HCT116 (cell line): ENCODE measurements around the gene FSD2. TPM values are rescaled to one million over a fixed set of nuclear protein-coding genes. Genes with fewer than 3 reads are reported as not detected.
"Not testable (repeated sequence)": the region's sequence is repeated elsewhere in the genome, so short reads cannot be mapped to it uniquely, and the experiment has no call there.

ENCODE experiments used
- ATAC-seq: fragments of 200-7000 bp; cut with Tn5 transposase; 2 replicates; pipeline ENCODE4 v1.9.1; 2020; ENCODE audit warnings: mild to moderate bottlenecking, moderate library complexity
- BruUV-seq: library from RNA; stranded (reverse); fragments of 400-500 nt; replicated peaks from 2 replicates; lab custom pipeline; 2021; lab: Mats Ljungman, UMichigan
- CTCF ChIA-PET: fragments of 300-600 bp; sonication (Branson Sonifier 250); formaldehyde crosslinking; loops from one replicate; lab custom pipeline; 2021; ENCODE audit warnings: antibody characterized with exemption; lab: Charles Lee
- POLR2A ChIA-PET: fragments of 300-600, 350-600 bp; sonication (Branson Sonifier 250); formaldehyde crosslinking; loops from one replicate; lab custom pipeline; 2021; ENCODE audit warnings: antibody characterized with exemption; lab: Charles Lee
- RAD21 ChIA-PET, 2 experiments: fragments of 300-600 bp; sonication (Branson Sonifier 250); formaldehyde crosslinking; loops; one replicate each; lab custom pipeline; 2023; ENCODE audit warnings: low total read pairs in 2 of 2; ENCODE audit not compliant: uncharacterized antibody in 2 of 2, unreplicated experiment in 2 of 2, low non-redundant PET in 1 of 2; lab: Charles Lee
- DNase-seq: peaks from one replicate; pipeline ENCODE4 v3.0.0-alpha.2; 2010; ENCODE audit warnings: low read depth, low spot score
- H2AFZ ChIP-seq: fragments of 200-600 bp; shearing (Covaris generic), sonication (generic); 2 replicates; pipeline ENCODE4 v1.6.1; 2017; ENCODE audit warnings: low read depth, mixed run types, mixed read lengths, antibody characterized with exemption, low read length; ENCODE audit not compliant: poor library complexity, severe bottlenecking
- H3K27ac ChIP-seq: 2 replicates; pipeline ENCODE4 v1.5.1; 2012; ENCODE audit warnings: low read depth, low read length
- H3K27me3 ChIP-seq: fragments of 200-600 bp; sonication (generic); 2 replicates; pipeline ENCODE4 v1.6.1; 2016; ENCODE audit warnings: mixed run types, low read length, mixed read lengths; ENCODE audit not compliant: insufficient read depth
- H3K36me3 ChIP-seq, 2 experiments: fragments of 200-500 bp in 1 of 2; fragments of 200-600 bp in 1 of 2; sonication (Bioruptor generic) in 1 of 2; sonication (generic) in 1 of 2; 2 replicates each; pipeline versions ENCODE4 v1.5.1 to v1.6.1; 2014 to 2016; ENCODE audit warnings: low read length in 2 of 2, inconsistent platforms in 1 of 2, mixed read lengths in 1 of 2, mixed run types in 1 of 2; ENCODE audit not compliant: insufficient read depth in 2 of 2, control insufficient read depth in 1 of 2
- H3K4me1 ChIP-seq, 2 experiments: fragments of 200-600 bp in 1 of 2; sonication (generic) in 1 of 2; 2 replicates each; pipeline versions ENCODE4 v1.5.1 to v1.6.1; 2012 to 2017; ENCODE audit warnings: low read length in 2 of 2, inconsistent platforms in 1 of 2, mild to moderate bottlenecking in 1 of 2, mixed read lengths in 1 of 2, mixed run types in 1 of 2, moderate library complexity in 1 of 2; ENCODE audit not compliant: insufficient read depth in 2 of 2, control insufficient read depth in 1 of 2
- H3K4me2 ChIP-seq: fragments of 200-600 bp; sonication (generic); 2 replicates; pipeline ENCODE4 v1.6.1; 2017; ENCODE audit warnings: mixed run types, low read length, mixed read lengths
- H3K4me3 ChIP-seq, 2 experiments: fragments of 200-600 bp in 1 of 2; sonication (generic) in 1 of 2; replicated peaks in 1 of 2; 2 replicates each; pipeline ENCODE4 v1.5.1; 2011 to 2016; ENCODE audit warnings: low read length in 2 of 2, control low read depth in 1 of 2, low read depth in 1 of 2, mild to moderate bottlenecking in 1 of 2, mixed read lengths in 1 of 2, mixed run types in 1 of 2
- H3K79me2 ChIP-seq: fragments of 200-600 bp; sonication (generic); 2 replicates; pipeline ENCODE4 v1.6.1; 2017; ENCODE audit warnings: mild to moderate bottlenecking, mixed run types, low read length, moderate library complexity, mixed read lengths; ENCODE audit not compliant: insufficient read depth
- H3K9ac ChIP-seq: fragments of 200-600 bp; sonication (generic); 2 replicates; pipeline ENCODE4 v1.6.1; 2016; ENCODE audit warnings: low read length, mixed read lengths
- H3K9me2 ChIP-seq: fragments of 200-600 bp; sonication (generic), shearing (Covaris generic); 2 replicates; pipeline ENCODE4 v1.6.1; 2017; ENCODE audit warnings: mixed run types, mild to moderate bottlenecking, moderate library complexity; ENCODE audit not compliant: insufficient read depth
- H3K9me3 ChIP-seq, 2 experiments: fragments of 200-500 bp in 1 of 2; fragments of 200-600 bp in 1 of 2; sonication (Bioruptor generic) in 1 of 2; sonication (generic) in 1 of 2; 2 replicates each; pipeline ENCODE4 v1.6.1; 2014 to 2017; ENCODE audit warnings: low read length in 2 of 2, mixed read lengths in 2 of 2, inconsistent platforms in 1 of 2, low read depth in 1 of 2, mild to moderate bottlenecking in 1 of 2, mixed run types in 1 of 2, moderate library complexity in 1 of 2; ENCODE audit not compliant: control insufficient read depth in 1 of 2, insufficient read depth in 1 of 2
- H4K20me1 ChIP-seq: fragments of 200-600 bp; sonication (generic), shearing (Covaris generic); 2 replicates; pipeline ENCODE4 v1.6.1; 2017; ENCODE audit warnings: mixed run types, mild to moderate bottlenecking, moderate library complexity; ENCODE audit not compliant: insufficient read depth
- REST ChIP-seq: IDR thresholded peaks from 2 replicates; pipeline ENCODE4 v1.6.1; 2012; ENCODE audit warnings: low read depth
- ZBTB33 ChIP-seq: IDR thresholded peaks from 2 replicates; pipeline ENCODE4 v1.6.1; 2011; ENCODE audit warnings: mild to moderate bottlenecking, low read length, moderate library complexity; ENCODE audit not compliant: insufficient replicate concordance; ENCODE audit errors: extremely low read depth
- ZFX ChIP-seq: fragments of 450-650 bp; IDR thresholded peaks from 2 replicates; pipeline ENCODE4 v1.6.1; 2017
- ZNF274 ChIP-seq: fragments of 200-500 bp; sonication (Bioruptor generic); IDR thresholded peaks from 2 replicates; pipeline ENCODE4 v1.6.1; 2014; ENCODE audit warnings: mild to moderate bottlenecking, low read depth, low read length, inconsistent platforms
- intact Hi-C: fragments of 100-400 bp; cut with micrococcal nuclease; formaldehyde crosslinking; loops from 2 replicates; pipeline ENCODE4 v1.10.0; 2022
- total RNA-seq: library from RNA; stranded (reverse); gene quantifications from one replicate; pipeline ENCODE4 v1.2.1, GENCODE V29; 2021; ENCODE audit not compliant: unreplicated experiment

FSD2 gene
- total RNA-seq, 1 experiment from 2014 or later: not detected

- H3K9me3 ChIP-seq: no peaks in the 10 kb centered on the region
- no peaks in the 10 kb centered on the region for H3K36me3 ChIP-seq
- RAD21 ChIA-PET: no interaction called here
- peak overlapping the region; percentile 83 for H3K4me2 ChIP-seq
- no peaks in the 10 kb centered on the region for H3K27me3 ChIP-seq
- no peak overlapping the region for H3K9ac ChIP-seq
- H3K4me3 ChIP-seq: peak overlapping the region; percentile 27 to 33; a peak in 3 of 4 replicates
- ATAC-seq: no peak
- POLR2A ChIA-PET: no interaction called here
- CTCF ChIA-PET: no interaction called here
- no peaks in the 10 kb centered on the region for H3K9me2 ChIP-seq
- no peak for DNase-seq
- BruUV-seq: no TSS peak
- H3K27ac ChIP-seq: no peak overlapping the region
- no peaks in the 10 kb centered on the region for H4K20me1 ChIP-seq
- intact Hi-C loops: loop anchor here (5.0 kb wide), 1 partner anchor 47 kb away; no protein-coding TSS in a partner anchor
- no peak for TF ChIP-seq REST
- no peak for TF ChIP-seq ZNF274
- no peak for TF ChIP-seq ZBTB33
- 0 out of 2 replicates have a peak, but pooled peaks have one; percentile 17 for TF ChIP-seq ZFX
- no peaks in the 10 kb centered on the region for H3K79me2 ChIP-seq
- no peak overlapping the region for H2AFZ ChIP-seq
- H3K4me1 ChIP-seq: peaks cover 0 to 4% of the 10 kb centered on the region in 2 experiments; a peak in 1 of 4 replicates
Measured at GRCh38 chr15:82709081-82709420, 96.8 kb downstream of the FSD2 start.

- H3K9me3 ChIP-seq, H3K4me2 ChIP-seq, RAD21 ChIA-PET, DNase-seq, POLR2A ChIA-PET, H3K79me2 ChIP-seq, ATAC-seq, CTCF ChIA-PET, H3K4me3 ChIP-seq, H3K9me2 ChIP-seq, H3K27ac ChIP-seq, H3K4me1 ChIP-seq, H2AFZ ChIP-seq, BruUV-seq, H3K27me3 ChIP-seq, H4K20me1 ChIP-seq, H3K9ac ChIP-seq, H3K36me3 ChIP-seq: not testable (repeated sequence)
- intact Hi-C loops: loop anchor here (5.0 kb wide), 1 partner anchor 44 kb away; no protein-coding TSS in a partner anchor
Measured at GRCh38 chr15:82705856-82706255, 100.0 kb downstream of the FSD2 start.
